GM12892 (cell line): ENCODE measurements around the gene ATP11A.

Source experiments
- POLR2A ChIP-seq: IDR thresholded peaks from 2 replicates; pipeline ENCODE4 v1.6.1; 2011; ENCODE audit warnings: low read depth, low read length, control low read depth
- POLR2AphosphoS5 ChIP-seq: IDR thresholded peaks from 2 replicates; pipeline ENCODE4 v1.6.1; 2011; ENCODE audit warnings: low read depth, low read length, control low read depth
- TAF1 ChIP-seq: IDR thresholded peaks from 2 replicates; pipeline ENCODE4 v1.6.1; 2011; ENCODE audit warnings: low read depth, mild to moderate bottlenecking, control low read depth, low read length, borderline replicate concordance

- TF ChIP-seq POLR2AphosphoS5 (no peak), TAF1 (no peak), POLR2A (no peak)
These were observed 105.4 kb downstream of the ATP11A start for GRCh38 chr13:112795277-112795676.
